Ectodermal cell (in vitro differentiated cells): Measurements from ENCODE around the gene SHISAL1. TPM values are rescaled to one million over a fixed set of nuclear protein-coding genes. Genes with fewer than 3 reads are reported as not detected.

Source experiments
- H3K27ac ChIP-seq: 2 replicates; pipeline ENCODE4 v1.7.0; 2013; ENCODE audit warnings: mild to moderate bottlenecking, low read depth, low read length; ENCODE audit not compliant: insufficient read depth, poor library complexity, severe bottlenecking
- H3K27me3 ChIP-seq: 2 replicates; pipeline ENCODE4 v1.7.0; 2013; ENCODE audit warnings: mild to moderate bottlenecking, low read length; ENCODE audit not compliant: insufficient read depth, control insufficient read depth, poor library complexity, severe bottlenecking
- H3K36me3 ChIP-seq: one replicate; pipeline ENCODE4 v1.7.0; 2013; ENCODE audit warnings: low read length; ENCODE audit not compliant: control insufficient read depth, insufficient read depth
- H3K4me1 ChIP-seq: one replicate; pipeline ENCODE4 v1.7.0; 2013; ENCODE audit warnings: low read length; ENCODE audit not compliant: control insufficient read depth, insufficient read depth
- H3K4me3 ChIP-seq: 2 replicates; pipeline ENCODE4 v1.7.0; 2013; ENCODE audit warnings: low read depth, low read length, control low read depth; ENCODE audit not compliant: insufficient read depth
- H3K9me3 ChIP-seq: 2 replicates; pipeline ENCODE4 v1.7.0; 2013; ENCODE audit warnings: mild to moderate bottlenecking, low read length, moderate library complexity; ENCODE audit not compliant: control insufficient read depth
- WGBS, 2 experiments: methylation state at CpG; one replicate each; pipeline ENCODE4 v1.1.7; 2013; ENCODE audit warnings: missing lambda C conversion rate in 2 of 2; 5-methylcytosine and 5-hydroxymethylcytosine counted together
- polyA plus RNA-seq, 4 experiments: library from polyadenylated mRNA; stranded (reverse); fragments of 50-300 nt; gene quantifications; one replicate each; pipeline ENCODE4 v1.2.3, GENCODE V29; 2013

SHISAL1 gene
- 5.1 TPM for polyA plus RNA-seq (2013, experiment 1 of 4)
- 4.9 TPM for polyA plus RNA-seq (2013, experiment 2 of 4)
- 3.3 TPM for polyA plus RNA-seq (2013, experiment 3 of 4)
- polyA plus RNA-seq (2013, experiment 4 of 4) = 3.5 TPM

GRCh38 chr22:44312766-44313165 lies at the start of gene SHISAL1:
TSS of gene SHISAL1 (minus strand) at chr22:44312951. CDS start at chr22:44300945, 12,006 bp downstream.
- H3K4me3 ChIP-seq = no peak within 1 kb of the TSS
- peaks cover 4% of the 10 kb centered on the region for H3K4me1 ChIP-seq
- H3K36me3 ChIP-seq = no peaks in the 10 kb centered on the region
- H3K9me3 ChIP-seq = no peaks in the 10 kb centered on the region
- H3K27ac ChIP-seq = no peak within 1 kb of the TSS
- 83 to 85% methylated on average over 12 of the region's 12 CpGs for WGBS, 2 experiments
- no peaks in the 10 kb centered on the region for H3K27me3 ChIP-seq

GRCh38 chr22:44361391-44362126 lies 48.8 kb upstream of the SHISAL1 start:
- H3K9me3 ChIP-seq = no peaks in the 10 kb centered on the region
- H3K4me1 ChIP-seq = no peaks in the 10 kb centered on the region
- no peaks in the 10 kb centered on the region for H3K27me3 ChIP-seq
- WGBS, 2 experiments = 92 to 94% methylated on average over 12 of the region's 12 CpGs
- no peak overlapping the region for H3K4me3 ChIP-seq
- no peak overlapping the region for H3K27ac ChIP-seq
- H3K36me3 ChIP-seq = no peaks in the 10 kb centered on the region

GRCh38 chr22:44360668-44361381 lies 48.1 kb upstream of the SHISAL1 start:
- H3K4me1 ChIP-seq = no peaks in the 10 kb centered on the region
- H3K9me3 ChIP-seq = no peaks in the 10 kb centered on the region
- no peak overlapping the region for H3K27ac ChIP-seq
- 90 to 91% methylated on average over 25 of the region's 25 CpGs for WGBS, 2 experiments
- H3K4me3 ChIP-seq = no peak overlapping the region
- H3K27me3 ChIP-seq = no peaks in the 10 kb centered on the region
- H3K36me3 ChIP-seq = no peaks in the 10 kb centered on the region

- H3K36me3 ChIP-seq = no peaks in the 10 kb centered on the region
- H3K27ac ChIP-seq = no peak overlapping the region
- H3K4me3 ChIP-seq = no peak overlapping the region
- no peaks in the 10 kb centered on the region for H3K4me1 ChIP-seq
- 88% methylated on average over 12 of the region's 12 CpGs for WGBS, 2 experiments
- H3K9me3 ChIP-seq = no peaks in the 10 kb centered on the region
- no peaks in the 10 kb centered on the region for H3K27me3 ChIP-seq
Observed at GRCh38 chr22:44360306-44360667, 47.5 kb upstream of the SHISAL1 start.

GRCh38 chr22:44359496-44360110 lies 46.9 kb upstream of the SHISAL1 start:
- Histone ChIP-seq H3K27me3 (no peaks in the 10 kb centered on the region), H3K36me3 (no peaks in the 10 kb centered on the region), H3K4me1 (no peaks in the 10 kb centered on the region), H3K4me3 (no peak overlapping the region), H3K27ac (no peak overlapping the region), H3K9me3 (no peaks in the 10 kb centered on the region)
- WGBS, 2 experiments = 95% methylated on average over 13 of the region's 13 CpGs

- Histone ChIP-seq H3K27me3 (no peaks in the 10 kb centered on the region), H3K4me3 (no peak overlapping the region), H3K27ac (no peak overlapping the region), H3K4me1 (no peaks in the 10 kb centered on the region), H3K9me3 (no peaks in the 10 kb centered on the region), H3K36me3 (no peaks in the 10 kb centered on the region)
- 92 to 94% methylated on average over 17 of the region's 17 CpGs for WGBS, 2 experiments
Observed at GRCh38 chr22:44358709-44359440, 46.1 kb upstream of the SHISAL1 start.

- WGBS, 2 experiments = 67 to 69% methylated on average over 19 of the region's 19 CpGs
- Histone ChIP-seq H3K27ac (no peak overlapping the region), H3K4me1 (peaks cover 2% of the 10 kb centered on the region), H3K27me3 (no peaks in the 10 kb centered on the region), H3K9me3 (no peaks in the 10 kb centered on the region), H3K36me3 (no peaks in the 10 kb centered on the region), H3K4me3 (no peak overlapping the region)
Observed at GRCh38 chr22:44357966-44358465, 45.3 kb upstream of the SHISAL1 start.

GRCh38 chr22:44357296-44357965 lies 44.7 kb upstream of the SHISAL1 start:
- Histone ChIP-seq H3K27me3 (no peaks in the 10 kb centered on the region), H3K9me3 (no peaks in the 10 kb centered on the region), H3K27ac (no peak overlapping the region), H3K36me3 (no peaks in the 10 kb centered on the region), H3K4me1 (peaks cover 8% of the 10 kb centered on the region), H3K4me3 (no peak overlapping the region)
- WGBS, 2 experiments = 74% methylated on average over 10 of the region's 10 CpGs

- no peaks in the 10 kb centered on the region for H3K9me3 ChIP-seq
- H3K27ac ChIP-seq = no peak overlapping the region
- H3K4me3 ChIP-seq = no peak overlapping the region
- H3K27me3 ChIP-seq = no peaks in the 10 kb centered on the region
- 84 to 85% methylated on average over 4 of the region's 4 CpGs for WGBS, 2 experiments
- H3K36me3 ChIP-seq = no peaks in the 10 kb centered on the region
- H3K4me1 ChIP-seq = peaks cover 17% of the 10 kb centered on the region
Observed at GRCh38 chr22:44355716-44356070, 42.9 kb upstream of the SHISAL1 start.
